HG02571 (cell line): ENCODE data around the gene SGIP1.
A peak's percentile ranks its signal among the peaks of the same experiment; 100 is the strongest.
"Not testable (repeated sequence)": the region's sequence is repeated elsewhere in the genome, so short reads cannot be mapped to it uniquely, and the experiment has no call there.

Experiments used
- ATAC-seq: cut with Tn5 transposase; IDR thresholded peaks from one replicate; pipeline ENCODE4 v1.9.1; 2021; ENCODE audit warnings: mild to moderate bottlenecking, moderate library complexity; ENCODE audit not compliant: unreplicated experiment

SGIP1 gene

GRCh38 chr1:66725885-66726665 is 192.1 kb downstream of the SGIP1 start:
- peak; percentile 80 for ATAC-seq

GRCh38 chr1:66728021-66728420 is 194.1 kb downstream of the SGIP1 start:
- no peak for ATAC-seq

- ATAC-seq, result not testable (repeated sequence)
Measured at GRCh38 chr1:66728716-66729115, 194.8 kb downstream of the SGIP1 start.

- ATAC-seq, result no peak
Measured at GRCh38 chr1:66729119-66729518, 195.2 kb downstream of the SGIP1 start.

GRCh38 chr1:66729523-66729922 is 195.6 kb downstream of the SGIP1 start:
- ATAC-seq, result no peak

- ATAC-seq, result no peak
Measured at GRCh38 chr1:66730462-66730861, 196.5 kb downstream of the SGIP1 start.

GRCh38 chr1:66731170-66731865 is 197.4 kb downstream of the SGIP1 start:
- ATAC-seq, result no peak

- no peak for ATAC-seq
Measured at GRCh38 chr1:66732407-66733166, 198.6 kb downstream of the SGIP1 start.

- ATAC-seq, result no peak
Measured at GRCh38 chr1:66733348-66734017, 199.5 kb downstream of the SGIP1 start.

- ATAC-seq, result not testable (repeated sequence)
Measured at GRCh38 chr1:66734531-66734930, 200.6 kb downstream of the SGIP1 start.

GRCh38 chr1:66737836-66738235 is 203.9 kb downstream of the SGIP1 start:
- ATAC-seq, result no peak

GRCh38 chr1:66739401-66740157 is 205.6 kb downstream of the SGIP1 start:
- ATAC-seq, result no peak

GRCh38 chr1:66745451-66745850 is 211.5 kb downstream of the SGIP1 start:
- no peak for ATAC-seq

GRCh38 chr1:66747501-66747900 is 213.5 kb downstream of the SGIP1 start:
- no peak for ATAC-seq

GRCh38 chr1:66750577-66750976 is 216.6 kb downstream of the SGIP1 start:
- no peak for ATAC-seq

GRCh38 chr1:66751160-66751559 is 217.2 kb downstream of the SGIP1 start:
- ATAC-seq, result no peak

- ATAC-seq, result no peak
Measured at GRCh38 chr1:66752000-66752592, 218.1 kb downstream of the SGIP1 start, which contains the start of gene DYNLT5. Gene DYNLT5, plus strand, starts transcription at chr1:66752459. Its CDS starts 2,200 bp downstream, at chr1:66754659.

- ATAC-seq, result no peak
Measured at GRCh38 chr1:66752671-66753371, 218.9 kb downstream of the SGIP1 start.

GRCh38 chr1:66757722-66758240 is 223.8 kb downstream of the SGIP1 start:
- ATAC-seq, result peak; percentile 10
